DOHH2 (cell line): Measurements from ENCODE around the gene COL5A1.

Experiments
- H3F3A ChIP-seq: fragments of 200-600 bp; sonication (generic), shearing (Covaris generic); 2 replicates; pipeline ENCODE4 v1.6.0; 2016; ENCODE audit warnings: antibody characterized with exemption, mild to moderate bottlenecking; ENCODE audit not compliant: control insufficient read depth, insufficient read depth
- H3K27ac ChIP-seq: fragments of 200-600 bp; sonication (generic); 2 replicates; pipeline ENCODE4 v1.5.1; 2014; ENCODE audit warnings: low read depth, mild to moderate bottlenecking, low read length, moderate library complexity
- H3K27me3 ChIP-seq: fragments of 200-600 bp; sonication (generic); 2 replicates; pipeline ENCODE4 v1.6.1; 2014; ENCODE audit warnings: mild to moderate bottlenecking, low read length, mixed read lengths; ENCODE audit not compliant: control insufficient read depth
- H3K36me3 ChIP-seq: fragments of 200-600 bp; sonication (generic); 2 replicates; pipeline ENCODE4 v1.6.1; 2014; ENCODE audit warnings: mild to moderate bottlenecking, low read length, moderate library complexity, mixed read lengths; ENCODE audit not compliant: control insufficient read depth
- H3K4me1 ChIP-seq: fragments of 200-600 bp; sonication (generic); 2 replicates; pipeline ENCODE4 v1.6.1; 2014; ENCODE audit warnings: mild to moderate bottlenecking, low read length, mixed read lengths; ENCODE audit not compliant: control insufficient read depth
- H3K4me2 ChIP-seq: fragments of 200-600 bp; sonication (generic); 2 replicates; pipeline ENCODE4 v1.6.0; 2014; ENCODE audit warnings: mild to moderate bottlenecking, low read length, moderate library complexity
- H3K4me3 ChIP-seq: fragments of 200-600 bp; sonication (generic); 2 replicates; pipeline ENCODE4 v1.5.1; 2014; ENCODE audit warnings: mild to moderate bottlenecking, low read length, mixed read lengths
- H3K79me2 ChIP-seq: fragments of 200-600 bp; sonication (generic); 2 replicates; pipeline ENCODE4 v1.6.1; 2014; ENCODE audit warnings: mild to moderate bottlenecking, low read length, mixed read lengths; ENCODE audit not compliant: control insufficient read depth
- H3K9me2 ChIP-seq: fragments of 200-600 bp; sonication (generic); replicated peaks from 2 replicates; pipeline ENCODE4 v1.6.1; 2014; ENCODE audit warnings: mild to moderate bottlenecking, low read length, mixed read lengths; ENCODE audit not compliant: control insufficient read depth
- H3K9me3 ChIP-seq: fragments of 200-600 bp; sonication (generic); 2 replicates; pipeline ENCODE4 v1.6.1; 2014; ENCODE audit warnings: antibody characterized with exemption, low read length, mixed read lengths; ENCODE audit not compliant: control insufficient read depth, insufficient read depth
- H4K20me1 ChIP-seq: fragments of 200-600 bp; sonication (generic); 2 replicates; pipeline ENCODE4 v1.6.0; 2014; ENCODE audit warnings: low read depth, mild to moderate bottlenecking, antibody characterized with exemption, low read length, moderate library complexity; ENCODE audit not compliant: control insufficient read depth, insufficient read depth
- EZH2phosphoT487 ChIP-seq: fragments of 200-600 bp; sonication (generic); IDR thresholded peaks from 2 replicates; pipeline ENCODE4 v1.6.1; 2017; ENCODE audit warnings: borderline replicate concordance, mild to moderate bottlenecking, antibody characterized with exemption, low read length, moderate library complexity, mixed read lengths
- TF ChIP-seq, protein P1 (sequence below): fragments of 200-600 bp; sonication (generic); IDR thresholded peaks from one replicate; pipeline ENCODE4 v1.5.1; 2014; ENCODE audit warnings: antibody characterized with exemption, mild to moderate bottlenecking, low read depth, low read length; ENCODE audit not compliant: poor library complexity, severe bottlenecking

Gene COL5A1

GRCh38 chr9:134635351-134636148 is 6.1 kb upstream of the COL5A1 start:
- no peaks in the 10 kb centered on the region for H3K9me3 ChIP-seq
- H3K27ac ChIP-seq = no peak overlapping the region
- H3K4me2 ChIP-seq = no peak overlapping the region

DNA sequence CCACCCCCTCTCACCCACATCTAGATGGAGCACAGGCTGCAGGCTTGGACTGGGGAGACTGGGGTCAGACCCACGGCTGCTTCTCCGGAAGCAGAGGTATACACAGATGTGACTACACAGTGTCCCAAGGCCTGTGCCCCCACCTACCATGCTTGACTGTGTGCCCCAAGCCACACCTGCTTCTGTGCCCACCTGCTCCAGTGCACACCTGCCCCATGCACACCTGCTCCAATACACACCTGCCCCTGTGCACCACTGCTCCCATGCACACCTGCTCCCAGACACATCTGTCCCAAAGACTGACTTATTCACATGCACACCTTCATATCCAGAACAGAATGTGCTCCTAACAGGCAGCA is 5.5 kb upstream of the COL5A1 start:
- Histone ChIP-seq H3K79me2 (no peaks in the 10 kb centered on the region), H3K4me1 (no peaks in the 10 kb centered on the region), H3K4me2 (no peak overlapping the region), H3K9me2 (no peaks in the 10 kb centered on the region), H3K27me3 (no peaks in the 10 kb centered on the region), H3K9me3 (no peaks in the 10 kb centered on the region), H3F3A (no peaks in the 10 kb centered on the region), H4K20me1 (no peaks in the 10 kb centered on the region), H3K36me3 (no peaks in the 10 kb centered on the region), H3K27ac (no peak overlapping the region), H3K4me3 (no peak overlapping the region)
- no peak for TF ChIP-seq EZH2phosphoT487
- TF ChIP-seq, protein P1, sequence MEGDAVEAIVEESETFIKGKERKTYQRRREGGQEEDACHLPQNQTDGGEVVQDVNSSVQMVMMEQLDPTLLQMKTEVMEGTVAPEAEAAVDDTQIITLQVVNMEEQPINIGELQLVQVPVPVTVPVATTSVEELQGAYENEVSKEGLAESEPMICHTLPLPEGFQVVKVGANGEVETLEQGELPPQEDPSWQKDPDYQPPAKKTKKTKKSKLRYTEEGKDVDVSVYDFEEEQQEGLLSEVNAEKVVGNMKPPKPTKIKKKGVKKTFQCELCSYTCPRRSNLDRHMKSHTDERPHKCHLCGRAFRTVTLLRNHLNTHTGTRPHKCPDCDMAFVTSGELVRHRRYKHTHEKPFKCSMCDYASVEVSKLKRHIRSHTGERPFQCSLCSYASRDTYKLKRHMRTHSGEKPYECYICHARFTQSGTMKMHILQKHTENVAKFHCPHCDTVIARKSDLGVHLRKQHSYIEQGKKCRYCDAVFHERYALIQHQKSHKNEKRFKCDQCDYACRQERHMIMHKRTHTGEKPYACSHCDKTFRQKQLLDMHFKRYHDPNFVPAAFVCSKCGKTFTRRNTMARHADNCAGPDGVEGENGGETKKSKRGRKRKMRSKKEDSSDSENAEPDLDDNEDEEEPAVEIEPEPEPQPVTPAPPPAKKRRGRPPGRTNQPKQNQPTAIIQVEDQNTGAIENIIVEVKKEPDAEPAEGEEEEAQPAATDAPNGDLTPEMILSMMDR = no peak

More at GRCh38 chr9:134635351-134636148, 6.1 kb upstream of the COL5A1 start:
- H3F3A ChIP-seq = no peaks in the 10 kb centered on the region
- no peaks in the 10 kb centered on the region for H3K27me3 ChIP-seq
- H3K79me2 ChIP-seq = no peaks in the 10 kb centered on the region
- H4K20me1 ChIP-seq = no peaks in the 10 kb centered on the region
- H3K36me3 ChIP-seq = no peaks in the 10 kb centered on the region
- H3K4me3 ChIP-seq = no peak overlapping the region
- TF ChIP-seq EZH2phosphoT487 = no peak
- TF ChIP-seq, protein P1 = no peak
- no peaks in the 10 kb centered on the region for H3K9me2 ChIP-seq
- H3K4me1 ChIP-seq = no peaks in the 10 kb centered on the region

GRCh38 chr9:134637241-134637640 is 4.4 kb upstream of the COL5A1 start:
- Histone ChIP-seq H3K79me2 (no peaks in the 10 kb centered on the region), H3K9me3 (no peaks in the 10 kb centered on the region), H3K27ac (no peak overlapping the region), H3K36me3 (no peaks in the 10 kb centered on the region), H4K20me1 (no peaks in the 10 kb centered on the region), H3K4me3 (no peak overlapping the region), H3K27me3 (no peaks in the 10 kb centered on the region), H3F3A (no peaks in the 10 kb centered on the region), H3K9me2 (no peaks in the 10 kb centered on the region), H3K4me1 (no peaks in the 10 kb centered on the region), H3K4me2 (no peak overlapping the region)
- no peak for TF ChIP-seq EZH2phosphoT487
- TF ChIP-seq, protein P1 = no peak
